H1 (cell line): ENCODE results near the gene NELFA. TPM values are rescaled to one million over a fixed set of nuclear protein-coding genes. Genes with fewer than 3 reads are reported as not detected.

Source experiments
- CTCF ChIA-PET: fragments of 300-600 bp; sonication (Branson Sonifier 250); formaldehyde crosslinking; loops from one replicate; lab custom pipeline; 2021; ENCODE audit not compliant: partially characterized antibody; lab: Charles Lee
- POLR2A ChIA-PET: fragments of 300-600 bp; sonication (Branson Sonifier 250); formaldehyde crosslinking; loops from one replicate; lab custom pipeline; 2021; ENCODE audit warnings: inconsistent platforms; ENCODE audit not compliant: partially characterized antibody; lab: Charles Lee
- DNase-seq, 2 experiments: peaks; one replicate each; pipeline versions ENCODE4 v3.0.0 to v3.0.0-alpha.2; 2010 to 2022; ENCODE audit warnings: low spot score in 2 of 2, low read depth in 1 of 2, mixed read lengths in 1 of 2
- FAIRE-seq: peaks from 2 replicates; lab custom pipeline; 2011; peaks lifted over from hg19 to GRCh38; lab: Jason Lieb, UNC
- H2AFZ ChIP-seq: 2 replicates; pipeline ENCODE4 v1.8.1; 2012; ENCODE audit warnings: low read length, inconsistent platforms
- H2AK5ac ChIP-seq: 2 replicates; pipeline ENCODE4 v1.6.1; 2013; ENCODE audit warnings: low read depth, low read length
- H2BK120ac ChIP-seq: replicated peaks from 2 replicates; pipeline ENCODE3; 2013; ENCODE audit warnings: low read depth, low read length, inconsistent platforms
- H2BK12ac ChIP-seq: 2 replicates; pipeline ENCODE4 v1.6.1; 2013; ENCODE audit warnings: low read depth, low read length
- H2BK15ac ChIP-seq: 2 replicates; pipeline ENCODE4 v1.6.1; 2013; ENCODE audit warnings: low read length
- H2BK20ac ChIP-seq: 2 replicates; pipeline ENCODE4 v1.6.1; 2013; ENCODE audit warnings: low read length
- H2BK5ac ChIP-seq: 2 replicates; pipeline ENCODE4 v1.6.1; 2013; ENCODE audit warnings: low read depth, low read length
- H3K14ac ChIP-seq: 2 replicates; pipeline ENCODE4 v1.6.1; 2013; ENCODE audit warnings: inconsistent platforms; ENCODE audit not compliant: insufficient read length
- H3K18ac ChIP-seq: 2 replicates; pipeline ENCODE4 v1.6.1; 2013; ENCODE audit warnings: low read length; ENCODE audit errors: extremely low read depth
- H3K23ac ChIP-seq: 2 replicates; pipeline ENCODE4 v1.6.1; 2013; ENCODE audit warnings: inconsistent platforms; ENCODE audit not compliant: insufficient read length
- H3K23me2 ChIP-seq: 2 replicates; pipeline ENCODE4 v1.6.1; 2013; ENCODE audit warnings: low read depth, low read length
- H3K27ac ChIP-seq: 2 replicates; pipeline ENCODE4 v1.6.1; 2011; ENCODE audit warnings: low read depth, low read length, inconsistent platforms
- H3K27me3 ChIP-seq, 4 experiments: replicated peaks in 1 of 4; 1 replicate in 1 of 4; 2 replicates in 3 of 4; pipeline versions ENCODE4 v1.6.1 to v1.8.1; 2011 to 2013; ENCODE audit warnings: low read length in 3 of 4, mild to moderate bottlenecking in 3 of 4, inconsistent platforms in 2 of 4, mixed read lengths in 2 of 4, moderate library complexity in 1 of 4; ENCODE audit not compliant: control insufficient read depth in 3 of 4, insufficient read depth in 3 of 4; ENCODE audit errors: extremely low read depth in 1 of 4
- H3K36me3 ChIP-seq, 4 experiments: 2 replicates each; pipeline versions ENCODE4 v1.6.1 to v1.8.1; 2011 to 2013; ENCODE audit warnings: mild to moderate bottlenecking in 4 of 4, low read length in 3 of 4, moderate library complexity in 2 of 4, control low read depth in 1 of 4, inconsistent platforms in 1 of 4; ENCODE audit not compliant: insufficient read depth in 4 of 4, control insufficient read depth in 2 of 4
- H3K4ac ChIP-seq: replicated peaks from 2 replicates; pipeline ENCODE3; 2013; ENCODE audit warnings: low read length, low read depth, mixed read lengths, inconsistent platforms; ENCODE audit not compliant: insufficient read length
- H3K4me1 ChIP-seq, 4 experiments: replicated peaks in 1 of 4; 1 replicate in 1 of 4; 2 replicates in 3 of 4; pipeline versions ENCODE4 v1.6.1 to v1.8.1; 2011 to 2013; ENCODE audit warnings: low read length in 3 of 4, inconsistent platforms in 2 of 4, mixed read lengths in 1 of 4; ENCODE audit not compliant: insufficient read depth in 4 of 4, control insufficient read depth in 3 of 4
- H3K4me2 ChIP-seq, 2 experiments: 2 replicates each; pipeline versions ENCODE4 v1.6.1 to v1.8.1; 2011 to 2013; ENCODE audit warnings: low read depth in 2 of 2, low read length in 2 of 2, control low read depth in 1 of 2, inconsistent platforms in 1 of 2, mild to moderate bottlenecking in 1 of 2; ENCODE audit not compliant: insufficient read depth in 1 of 2
- H3K4me3 ChIP-seq, 4 experiments: fragments of 200-600, 300-600 bp in 1 of 4; sonication (generic), shearing (Covaris generic), sonication (Bioruptor Twin) in 1 of 4; 2 replicates each; pipeline versions ENCODE4 v1.5.1 to v1.8.1; 2011 to 2016; ENCODE audit warnings: low read length in 4 of 4, low read depth in 3 of 4, control low read depth in 2 of 4, inconsistent platforms in 2 of 4, mild to moderate bottlenecking in 2 of 4, mixed read lengths in 1 of 4, moderate library complexity in 1 of 4; ENCODE audit not compliant: insufficient read depth in 2 of 4; ENCODE audit errors: extremely low read depth in 1 of 4
- H3K56ac ChIP-seq: replicated peaks from 2 replicates; pipeline ENCODE3; 2013; ENCODE audit warnings: low read depth, mild to moderate bottlenecking, mixed read lengths, low read length, inconsistent platforms; ENCODE audit not compliant: insufficient read length
- H3K79me1 ChIP-seq: 2 replicates; pipeline ENCODE4 v1.6.1; 2013; ENCODE audit warnings: low read depth, low read length, control low read depth
- H3K79me2 ChIP-seq, 2 experiments: 2 replicates each; pipeline versions ENCODE4 v1.6.1 to v1.8.1; 2012 to 2013; ENCODE audit warnings: low read length in 2 of 2, mild to moderate bottlenecking in 2 of 2, inconsistent platforms in 1 of 2; ENCODE audit not compliant: insufficient read depth in 2 of 2, control insufficient read depth in 1 of 2
- H3K9ac ChIP-seq, 4 experiments: replicated peaks in 1 of 4; 1 replicate in 1 of 4; 2 replicates in 3 of 4; pipeline versions ENCODE4 v1.6.1 to v1.8.1; 2011 to 2013; ENCODE audit warnings: low read depth in 3 of 4, low read length in 3 of 4, control low read depth in 2 of 4, mild to moderate bottlenecking in 2 of 4, moderate library complexity in 2 of 4, inconsistent platforms in 1 of 4; ENCODE audit errors: extremely low read depth in 1 of 4
- H3K9me3 ChIP-seq, 2 experiments: 2 replicates each; pipeline versions ENCODE4 v1.6.1 to v1.8.1; 2012 to 2013; ENCODE audit warnings: mild to moderate bottlenecking in 2 of 2, moderate library complexity in 2 of 2, control low read depth in 1 of 2, inconsistent platforms in 1 of 2, low read depth in 1 of 2, low read length in 1 of 2, mixed read lengths in 1 of 2; ENCODE audit not compliant: insufficient read depth in 2 of 2
- H4K20me1 ChIP-seq, 2 experiments: replicated peaks in 1 of 2; 2 replicates each; pipeline versions ENCODE3 to v1.8.1; 2011 to 2013; ENCODE audit warnings: inconsistent platforms in 2 of 2, low read length in 2 of 2, mild to moderate bottlenecking in 1 of 2; ENCODE audit not compliant: insufficient read depth in 2 of 2, control insufficient read depth in 1 of 2
- H4K5ac ChIP-seq: 2 replicates; pipeline ENCODE4 v1.6.1; 2013; ENCODE audit warnings: low read length, low read depth, mixed read lengths, inconsistent platforms; ENCODE audit not compliant: insufficient read length
- H4K8ac ChIP-seq: 2 replicates; pipeline ENCODE4 v1.8.0; 2013; ENCODE audit warnings: mild to moderate bottlenecking, moderate library complexity, low read length, inconsistent platforms; ENCODE audit not compliant: insufficient read depth; ENCODE audit errors: extremely low read depth
- H4K91ac ChIP-seq: replicated peaks from 2 replicates; pipeline ENCODE3; 2013; ENCODE audit warnings: low read length, mixed read lengths, inconsistent platforms; ENCODE audit not compliant: insufficient read length
- CBX8 ChIP-seq: fragments of 300-800, 300-1000 bp; sonication (generic); IDR thresholded peaks from 2 replicates; pipeline ENCODE4 v1.7.1; 2016; ENCODE audit warnings: low read depth, low read length, borderline replicate concordance
- CEBPB ChIP-seq: IDR thresholded peaks from 2 replicates; pipeline ENCODE4 v1.6.1; 2012; ENCODE audit warnings: low read depth, low read length
- CHD1 ChIP-seq: IDR thresholded peaks from 2 replicates; pipeline ENCODE4 v1.6.1; 2012; ENCODE audit warnings: low read depth, low read length, improper control_type of control experiment
- GABPA ChIP-seq: IDR thresholded peaks from 2 replicates; pipeline ENCODE4 v1.6.1; 2011; ENCODE audit warnings: mild to moderate bottlenecking, low read length, moderate library complexity, borderline replicate concordance; ENCODE audit not compliant: insufficient read depth
- RAD21 ChIP-seq, 2 experiments: IDR thresholded peaks in 1 of 2; conservative IDR thresholded peaks in 1 of 2; 2 replicates each; pipeline ENCODE4 v1.6.1; 2011; ENCODE audit warnings: low read depth in 2 of 2, low read length in 2 of 2, improper control_type of control experiment in 1 of 2, inconsistent platforms in 1 of 2, mild to moderate bottlenecking in 1 of 2, moderate library complexity in 1 of 2
- RNF2 ChIP-seq: fragments of 200-900, 300-1000 bp; sonication (generic); IDR thresholded peaks from 2 replicates; pipeline ENCODE4 v1.7.1; 2016; ENCODE audit warnings: borderline replicate concordance, low read depth, mild to moderate bottlenecking, antibody characterized with exemption, low read length; ENCODE audit not compliant: poor library complexity, severe bottlenecking; ENCODE audit errors: missing control alignments
- SIX5 ChIP-seq: IDR thresholded peaks from 2 replicates; pipeline ENCODE4 v1.6.1; 2011; ENCODE audit warnings: mild to moderate bottlenecking, low read depth, low read length
- SP4 ChIP-seq: IDR thresholded peaks from 2 replicates; pipeline ENCODE4 v1.6.1; 2012; ENCODE audit warnings: low read length, inconsistent platforms
- TAF1 ChIP-seq: IDR thresholded peaks from 2 replicates; pipeline ENCODE4 v1.6.1; 2011; ENCODE audit warnings: mild to moderate bottlenecking, low read depth, low read length
- TAF7 ChIP-seq: optimal IDR thresholded peaks from 2 replicates; pipeline ENCODE3; 2011; ENCODE audit warnings: low read depth, mild to moderate bottlenecking, inconsistent platforms, low read length, moderate library complexity, borderline replicate concordance
- TBP ChIP-seq: IDR thresholded peaks from 2 replicates; pipeline ENCODE4 v1.6.1; 2011; ENCODE audit warnings: low read depth, low read length, improper control_type of control experiment
- ZNF274 ChIP-seq: IDR thresholded peaks from 2 replicates; pipeline ENCODE4 v1.7.0; 2012; ENCODE audit warnings: low read length, borderline replicate concordance; ENCODE audit errors: extremely low read depth
- WGBS, 2 experiments: shearing (Covaris generic) in 1 of 2; methylation state at CpG; one replicate each; pipeline versions ENCODE4 v1.1.6 to v1.1.7; 2013 to 2015; ENCODE audit warnings: low lambda C conversion rate in 2 of 2, mixed read lengths in 2 of 2, inconsistent platforms in 1 of 2, low coverage in 1 of 2, missing lambda C conversion rate in 1 of 2; ENCODE audit not compliant: insufficient replicate concordance in 2 of 2, insufficient coverage in 1 of 2, insufficient read length in 1 of 2; ENCODE audit errors: extremely low coverage in 1 of 2, missing lambda C conversion rate in 1 of 2; 5-methylcytosine and 5-hydroxymethylcytosine counted together
- polyA plus RNA-seq, 7 experiments: library from polyadenylated mRNA; depleted of rRNA in 3 of 7; stranded (reverse) in 5 of 7; unstranded in 2 of 7; fragments of >200 nt in 5 of 7; fragments of 200-250 nt in 2 of 7; gene quantifications; 1 replicate in 5 of 7; 2 replicates in 1 of 7; 4 replicates in 1 of 7; pipeline versions ENCODE4 v1.2.1 to v1.2.3, GENCODE V29; 2011 to 2013; ENCODE audit warnings: missing spikeins in 2 of 7, mixed read lengths in 2 of 7
- total RNA-seq: library from RNA; stranded (reverse); fragmentation: NEBNext Ultra II Directional; extraction: Animal tissue kit (Norgen Biotek cat#: 25700); gene quantifications from 2 replicates; pipeline ENCODE4 v1.2.1, GENCODE V29; 2021
- TF ChIP-seq, protein P1 (sequence below): IDR thresholded peaks from 2 replicates; pipeline ENCODE4 v1.6.1; 2011; ENCODE audit warnings: low read length, improper control_type of control experiment

The NELFA gene
- total and polyA plus RNA-seq, 2 of the 8 experiments (the other 6 are each of a cell fraction or from before 2014, with no cell fraction given) = 41.8 to 57.5 TPM

GRCh38 chr4:1973661-1974060 is 35.1 kb downstream of the NELFA start:
- Histone ChIP-seq H4K91ac (no peak overlapping the region), H3K27me3 (no peaks in the 10 kb centered on the region), H3K36me3 (peaks cover 12 to 55% (median 40%) of the 10 kb centered on the region in 4 experiments; a peak in 7 of 8 replicates), H4K5ac (no peak overlapping the region), H3K27ac (no peak overlapping the region), H2AFZ (no peak overlapping the region), H2BK15ac (no peak overlapping the region), H3K4ac (no peak overlapping the region), H3K79me1 (peaks cover 2% of the 10 kb centered on the region; the same call in 1 of the 2 replicates), H4K20me1 (peaks cover 2 to 15% of the 10 kb centered on the region in 2 experiments), H3K9me3 (no peaks in the 10 kb centered on the region), H3K4me2 (no peak overlapping the region), H4K8ac (peak overlapping the region; percentile 53; the same call in 1 of the 2 replicates), H2BK120ac (no peak overlapping the region), H2BK20ac (no peak overlapping the region), H3K23ac (no peak overlapping the region), H3K14ac (no peak overlapping the region), H3K18ac (no peak overlapping the region), H2BK5ac (no peak overlapping the region), H3K9ac (no peak overlapping the region), H3K23me2 (no peaks in the 10 kb centered on the region), H3K56ac (no peak overlapping the region), H2BK12ac (no peak overlapping the region), H2AK5ac (no peak overlapping the region), H3K79me2 (no peaks in the 10 kb centered on the region), H3K4me1 (no peaks in the 10 kb centered on the region), H3K4me3 (no peak overlapping the region)
- WGBS, 2 experiments = 91% methylated on average over 18 of the region's 18 CpGs; no CpG with 5 or more reads in 1 of the 2 experiments
- FAIRE-seq (no peak), DNase-seq (no peak)
- POLR2A ChIA-PET = interaction anchor here (0.6 kb wide), 1 partner anchor 423 kb away, joined by 3 read pairs; no protein-coding TSS in a partner anchor
- CTCF ChIA-PET = no interaction called here
- TF ChIP-seq CBX8 = no peak
- TF ChIP-seq TAF7 = no peak
- TF ChIP-seq SIX5 = no peak
- no peak for TF ChIP-seq ZNF274
- TF ChIP-seq RNF2 = no peak
- TF ChIP-seq TAF1 = no peak
- no peak for TF ChIP-seq TBP
- TF ChIP-seq CEBPB = no peak
- no peak for TF ChIP-seq SP4
- TF ChIP-seq CHD1 = no peak
- no peak for TF ChIP-seq RAD21 (IDR thresholded peaks at IDR 0.05 in 1 of 2, conservative IDR thresholded peaks at IDR 0.05 in 1 of 2; ENCODE audit: low read depth in 2 of 2, low read length in 2 of 2)
- TF ChIP-seq, protein P1, sequence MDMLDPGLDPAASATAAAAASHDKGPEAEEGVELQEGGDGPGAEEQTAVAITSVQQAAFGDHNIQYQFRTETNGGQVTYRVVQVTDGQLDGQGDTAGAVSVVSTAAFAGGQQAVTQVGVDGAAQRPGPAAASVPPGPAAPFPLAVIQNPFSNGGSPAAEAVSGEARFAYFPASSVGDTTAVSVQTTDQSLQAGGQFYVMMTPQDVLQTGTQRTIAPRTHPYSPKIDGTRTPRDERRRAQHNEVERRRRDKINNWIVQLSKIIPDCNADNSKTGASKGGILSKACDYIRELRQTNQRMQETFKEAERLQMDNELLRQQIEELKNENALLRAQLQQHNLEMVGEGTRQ = no peak
- no peak for TF ChIP-seq GABPA
